Ovary (tissue), 9 donors: ENCODE data around the gene PITPNM3. TPM values are rescaled to one million over a fixed set of nuclear protein-coding genes. Genes with fewer than 3 reads are reported as not detected.

ENCODE experiments used
- DNase-seq, 5 donors: peaks; one replicate each; pipeline ENCODE4 v3.0.0-alpha.2; 2019 to 2020
- H3K27ac ChIP-seq, 2 donors: fragments of 200-600 bp; one replicate each; pipeline versions ENCODE4 v1.5.1 to v1.8.0; 2019 to 2022
- H3K27me3 ChIP-seq: fragments of 200-600 bp; one replicate; pipeline ENCODE4 v1.8.0; 2022
- H3K36me3 ChIP-seq: fragments of 200-600 bp; sonication (generic); one replicate; pipeline ENCODE4 v1.5.1; 2019
- H3K4me1 ChIP-seq: one replicate; pipeline ENCODE4 v1.8.1; 2013; ENCODE audit warnings: mild to moderate bottlenecking, moderate library complexity; ENCODE audit not compliant: insufficient read depth
- H3K4me3 ChIP-seq: fragments of 200-600 bp; sonication (generic); one replicate; pipeline ENCODE4 v1.5.1; 2017
- H3K9me3 ChIP-seq, 2 donors: fragments of 200-600 bp in 1 of 2; sonication (generic) in 1 of 2; one replicate each; pipeline versions ENCODE4 v1.5.1 to v1.8.1; 2013 to 2019; ENCODE audit warnings: mild to moderate bottlenecking in 1 of 2, moderate library complexity in 1 of 2
- EP300 ChIP-seq: sonication (generic); formaldehyde crosslinking; IDR thresholded peaks from one replicate; pipeline ENCODE4 v1.6.1; 2017; ENCODE audit warnings: antibody characterized with exemption
- POLR2A ChIP-seq: fragments of 450-650 bp; IDR thresholded peaks from one replicate; pipeline ENCODE4 v1.6.1; 2017; ENCODE audit warnings: antibody characterized with exemption, mild to moderate bottlenecking, moderate library complexity
- WGBS, 3 donors: extraction: QIAGEN DNeasy Blood & Tissue Kit in 1 of 3; methylation state at CpG; one replicate each; pipeline versions ENCODE4 v1.1.5 to v1.1.7; 2013 to 2017; 5-methylcytosine and 5-hydroxymethylcytosine counted together
- intact Hi-C, 4 donors: fragments of 100-400 bp; cut with DNase I; formaldehyde crosslinking; loops; one replicate each; pipeline versions ENCODE4 v1.11.0 to v1.15.1; 2022 to 2023
- polyA plus RNA-seq, 2 donors: library from polyadenylated mRNA; stranded (reverse); fragments of 200-250 nt in 1 of 2; fragments of 350-450 nt in 1 of 2; fragmentation: Illumina TruSeq in 1 of 2; extraction: RNeasy Lipid Tissue Mini Kit (QIAGEN cat#74804) in 1 of 2; gene quantifications; one replicate each; pipeline ENCODE4 v1.2.3, GENCODE V29; 2013 to 2014
- total RNA-seq, 7 donors: library from RNA; depleted of rRNA in 2 of 7; stranded (reverse); fragments of >200 nt in 2 of 7; fragmentation: NEBNext Ultra II Directional in 3 of 7; extraction: Animal tissue kit (Norgen Biotek cat#: 25700) in 3 of 7; gene quantifications; one replicate each; pipeline versions ENCODE4 v1.1.0 to v1.2.4, GENCODE V29; 2016 to 2023
- TF ChIP-seq, protein P1 (sequence below), 3 donors: fragments of 450-650 bp in 2 of 3; fragments of 200-600 bp in 1 of 3; IDR thresholded peaks; one replicate each; pipeline versions ENCODE4 v1.5.1 to v1.8.0; 2016 to 2022; ENCODE audit warnings: antibody characterized with exemption in 3 of 3, mild to moderate bottlenecking in 1 of 3
- donor health status: DM: no; HTN: no; CAD: no; lungs with moderate emphysema.
- donor health status: DM: no; HTN: no; CAD: no.
- donor health status: Bipolar disorder and iron deficiency.
- donor health status: DM: yes; HTN: yes; CAD: no.
- donor health status: DM: no; HTN: no; CAD: no.
- donor health status: DM: yes; HTN: yes; CAD: no.

Gene PITPNM3
- total and polyA plus RNA-seq, 9 donors, result 10.0 to 68.7 (median 17.9) TPM

DNA sequence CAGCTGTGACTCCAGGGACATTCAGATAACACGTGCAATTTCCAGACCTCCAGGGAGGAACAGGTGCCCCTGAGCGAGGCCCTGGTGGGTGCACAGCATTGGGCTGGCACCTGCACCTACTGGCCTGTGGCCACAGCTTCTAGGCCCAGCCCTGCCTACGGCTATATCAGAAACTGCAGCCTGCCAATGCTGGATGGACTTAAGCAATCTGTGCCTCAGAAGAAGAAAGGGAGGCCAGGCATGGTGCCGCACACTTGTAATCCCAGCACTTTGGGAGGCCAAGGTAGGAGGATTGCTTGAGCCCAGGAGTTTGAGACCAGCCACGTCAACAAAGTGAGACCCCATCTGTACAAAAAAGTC, 12.4 kb downstream of the PITPNM3 start:
- TF ChIP-seq POLR2A, result no peak
- no peaks in the 10 kb centered on the region for H3K27me3 ChIP-seq
- no peaks in the 10 kb centered on the region for H3K9me3 ChIP-seq
- H3K27ac ChIP-seq, result no peak overlapping the region
- H3K4me3 ChIP-seq, result no peak overlapping the region
- intact Hi-C loops, result no loop called here
- H3K36me3 ChIP-seq, result no peaks in the 10 kb centered on the region
- WGBS, 3 donors, result 84 to 91% (median 88%) methylated on average over 5 of the region's 5 CpGs
- peaks cover 11% of the 10 kb centered on the region for H3K4me1 ChIP-seq
- peak in 1 of 5 donors; percentile 26 for DNase-seq

DNA sequence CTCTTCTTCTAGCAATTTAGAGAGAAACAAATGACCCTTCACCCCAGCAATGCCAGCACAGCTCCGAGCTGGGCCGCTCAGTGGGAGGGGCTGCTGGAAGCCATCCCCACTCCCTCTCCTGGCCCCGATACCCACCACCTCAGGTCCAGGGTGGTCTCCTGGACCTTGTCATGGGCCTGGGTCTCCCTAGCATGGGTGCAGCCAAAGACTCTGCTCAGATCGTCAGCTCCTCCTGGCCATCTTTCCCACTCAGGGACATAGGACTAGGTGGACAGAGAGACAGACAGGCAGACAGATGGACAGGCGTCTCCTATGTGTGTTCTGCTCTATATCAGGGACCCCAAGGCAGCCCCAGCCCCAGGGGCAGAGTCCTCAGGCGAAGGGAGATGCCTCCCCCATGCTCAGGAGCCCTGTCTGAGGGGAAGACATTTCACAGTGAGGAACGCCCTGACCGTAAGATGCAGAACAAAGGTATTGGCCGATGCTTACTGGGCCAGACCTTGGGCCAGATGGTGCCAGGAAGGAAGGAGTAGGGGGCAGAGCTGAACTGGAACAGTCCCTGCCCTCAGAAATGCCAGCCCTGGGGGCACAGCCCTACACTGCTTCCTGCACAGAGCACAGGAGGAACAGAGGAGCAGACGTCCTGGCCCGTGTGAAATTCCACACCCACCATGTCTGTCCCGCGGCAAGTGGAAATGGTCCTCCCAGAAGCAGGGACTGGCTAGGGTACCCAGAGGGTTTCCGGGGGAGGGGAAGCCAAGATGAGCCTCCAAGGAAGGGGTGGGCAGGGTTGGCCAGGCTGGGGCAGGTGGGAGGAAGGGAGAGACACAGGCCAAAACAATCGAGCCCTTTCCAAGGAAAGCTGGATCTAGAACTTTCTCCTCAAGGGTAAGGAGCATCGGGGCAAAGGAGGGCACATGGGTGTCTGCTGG, 13.0 kb downstream of the PITPNM3 start:
- no peaks in the 10 kb centered on the region for H3K36me3 ChIP-seq
- H3K27ac ChIP-seq, result no peak overlapping the region
- DNase-seq, result peak in 1 of 5 donors; percentile 28
- TF ChIP-seq, protein P1, sequence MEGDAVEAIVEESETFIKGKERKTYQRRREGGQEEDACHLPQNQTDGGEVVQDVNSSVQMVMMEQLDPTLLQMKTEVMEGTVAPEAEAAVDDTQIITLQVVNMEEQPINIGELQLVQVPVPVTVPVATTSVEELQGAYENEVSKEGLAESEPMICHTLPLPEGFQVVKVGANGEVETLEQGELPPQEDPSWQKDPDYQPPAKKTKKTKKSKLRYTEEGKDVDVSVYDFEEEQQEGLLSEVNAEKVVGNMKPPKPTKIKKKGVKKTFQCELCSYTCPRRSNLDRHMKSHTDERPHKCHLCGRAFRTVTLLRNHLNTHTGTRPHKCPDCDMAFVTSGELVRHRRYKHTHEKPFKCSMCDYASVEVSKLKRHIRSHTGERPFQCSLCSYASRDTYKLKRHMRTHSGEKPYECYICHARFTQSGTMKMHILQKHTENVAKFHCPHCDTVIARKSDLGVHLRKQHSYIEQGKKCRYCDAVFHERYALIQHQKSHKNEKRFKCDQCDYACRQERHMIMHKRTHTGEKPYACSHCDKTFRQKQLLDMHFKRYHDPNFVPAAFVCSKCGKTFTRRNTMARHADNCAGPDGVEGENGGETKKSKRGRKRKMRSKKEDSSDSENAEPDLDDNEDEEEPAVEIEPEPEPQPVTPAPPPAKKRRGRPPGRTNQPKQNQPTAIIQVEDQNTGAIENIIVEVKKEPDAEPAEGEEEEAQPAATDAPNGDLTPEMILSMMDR (IDR thresholded peaks at IDR 0.05), result no peak
- TF ChIP-seq EP300 (no peak), POLR2A (no peak)
- no peaks in the 10 kb centered on the region for H3K9me3 ChIP-seq
- no peaks in the 10 kb centered on the region for H3K27me3 ChIP-seq
- 77 to 87% (median 81%) methylated on average over 16 of the region's 16 CpGs for WGBS, 3 donors
- H3K4me1 ChIP-seq, result peaks cover 6% of the 10 kb centered on the region
- intact Hi-C loops, result no loop called here
- no peak overlapping the region for H3K4me3 ChIP-seq

DNA sequence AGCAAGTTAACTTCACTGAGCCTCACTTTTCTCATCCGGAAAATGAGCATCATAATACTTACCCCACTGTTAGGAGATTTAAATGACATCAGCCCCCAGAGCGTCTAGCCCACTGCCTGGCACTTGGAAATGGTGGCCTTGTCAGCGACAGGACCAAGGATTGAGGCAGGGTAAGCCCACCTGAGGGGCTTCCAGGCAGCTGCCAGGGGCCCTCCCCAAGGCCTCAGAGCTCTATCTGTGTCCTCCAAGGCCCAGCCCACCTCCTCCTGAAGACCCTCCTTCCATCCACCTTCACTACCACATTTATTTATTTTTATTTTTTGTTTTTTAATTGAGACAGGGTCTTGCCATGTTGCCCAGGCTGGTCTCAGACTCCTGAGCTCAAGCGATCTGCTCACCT, 13.8 kb downstream of the PITPNM3 start:
- H3K36me3 ChIP-seq, result no peaks in the 10 kb centered on the region
- H3K4me3 ChIP-seq, result no peak overlapping the region
- intact Hi-C loops, result no loop called here
- no peaks in the 10 kb centered on the region for H3K27me3 ChIP-seq
- H3K9me3 ChIP-seq, result no peaks in the 10 kb centered on the region
- WGBS, 3 donors, result 95 to 98% (median 96%) methylated on average over 4 of the region's 4 CpGs
- peak in 1 of 5 donors; percentile 17 for DNase-seq
- TF ChIP-seq EP300 (no peak), POLR2A (no peak)
- TF ChIP-seq, protein P1 (IDR thresholded peaks at IDR 0.05), result no peak
- peaks cover 2% of the 10 kb centered on the region for H3K4me1 ChIP-seq
- H3K27ac ChIP-seq, result no peak overlapping the region

DNA sequence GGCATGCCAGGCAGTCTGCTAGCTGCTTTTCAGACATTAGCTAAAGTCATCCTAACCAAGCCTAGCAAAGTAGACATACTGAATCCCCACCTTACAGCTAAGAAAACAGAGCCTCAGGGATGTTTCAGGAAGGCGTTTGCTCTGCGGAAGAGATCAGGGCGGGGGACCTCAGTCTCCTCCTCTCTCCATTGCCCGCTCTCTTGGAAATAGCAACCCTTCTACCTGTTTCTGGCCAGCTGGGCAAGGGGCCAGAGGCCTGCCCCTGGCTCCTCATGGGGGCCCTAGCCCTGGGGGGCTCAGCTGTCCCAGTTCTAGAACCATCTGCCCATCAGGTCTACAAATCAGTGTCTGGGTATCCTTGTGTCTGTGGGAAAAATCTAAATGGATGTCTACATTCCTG, 14.5 kb downstream of the PITPNM3 start:
- H3K4me3 ChIP-seq, result no peak overlapping the region

More for the DNA sequence above, 14.5 kb downstream of the PITPNM3 start:
- 95 to 96% (median 96%) methylated on average over 4 of the region's 4 CpGs for WGBS, 3 donors
- Histone ChIP-seq H3K27me3 (no peaks in the 10 kb centered on the region), H3K4me1 (peaks cover 2% of the 10 kb centered on the region), H3K27ac (no peak overlapping the region), H3K9me3 (no peaks in the 10 kb centered on the region), H3K36me3 (no peaks in the 10 kb centered on the region)
- no peak for DNase-seq
- intact Hi-C loops, result no loop called here
- TF ChIP-seq, protein P1 (IDR thresholded peaks at IDR 0.05), result no peak
- TF ChIP-seq POLR2A (no peak), EP300 (no peak)
